Ovary (tissue), 9 donors: ENCODE data around the gene BHLHE23. TPM values are rescaled to one million over a fixed set of nuclear protein-coding genes. Genes with fewer than 3 reads are reported as not detected.

ENCODE experiments used
- DNase-seq, 5 donors: peaks; one replicate each; pipeline ENCODE4 v3.0.0-alpha.2; 2019 to 2020
- H3K27ac ChIP-seq, 2 donors: fragments of 200-600 bp; one replicate each; pipeline versions ENCODE4 v1.5.1 to v1.8.0; 2019 to 2022
- H3K27me3 ChIP-seq: fragments of 200-600 bp; one replicate; pipeline ENCODE4 v1.8.0; 2022
- H3K36me3 ChIP-seq: fragments of 200-600 bp; sonication (generic); one replicate; pipeline ENCODE4 v1.5.1; 2019
- H3K4me1 ChIP-seq: one replicate; pipeline ENCODE4 v1.8.1; 2013; ENCODE audit warnings: mild to moderate bottlenecking, moderate library complexity; ENCODE audit not compliant: insufficient read depth
- H3K4me3 ChIP-seq: fragments of 200-600 bp; sonication (generic); one replicate; pipeline ENCODE4 v1.5.1; 2017
- H3K9me3 ChIP-seq, 2 donors: fragments of 200-600 bp in 1 of 2; sonication (generic) in 1 of 2; one replicate each; pipeline versions ENCODE4 v1.5.1 to v1.8.1; 2013 to 2019; ENCODE audit warnings: mild to moderate bottlenecking in 1 of 2, moderate library complexity in 1 of 2
- EP300 ChIP-seq: sonication (generic); formaldehyde crosslinking; IDR thresholded peaks from one replicate; pipeline ENCODE4 v1.6.1; 2017; ENCODE audit warnings: antibody characterized with exemption
- POLR2A ChIP-seq: fragments of 450-650 bp; IDR thresholded peaks from one replicate; pipeline ENCODE4 v1.6.1; 2017; ENCODE audit warnings: antibody characterized with exemption, mild to moderate bottlenecking, moderate library complexity
- WGBS, 3 donors: extraction: QIAGEN DNeasy Blood & Tissue Kit in 1 of 3; methylation state at CpG; one replicate each; pipeline versions ENCODE4 v1.1.5 to v1.1.7; 2013 to 2017; 5-methylcytosine and 5-hydroxymethylcytosine counted together
- intact Hi-C, 4 donors: fragments of 100-400 bp; cut with DNase I; formaldehyde crosslinking; loops; one replicate each; pipeline versions ENCODE4 v1.11.0 to v1.15.1; 2022 to 2023
- polyA plus RNA-seq, 2 donors: library from polyadenylated mRNA; stranded (reverse); fragments of 200-250 nt in 1 of 2; fragments of 350-450 nt in 1 of 2; fragmentation: Illumina TruSeq in 1 of 2; extraction: RNeasy Lipid Tissue Mini Kit (QIAGEN cat#74804) in 1 of 2; gene quantifications; one replicate each; pipeline ENCODE4 v1.2.3, GENCODE V29; 2013 to 2014
- total RNA-seq, 7 donors: library from RNA; depleted of rRNA in 2 of 7; stranded (reverse); fragments of >200 nt in 2 of 7; fragmentation: NEBNext Ultra II Directional in 3 of 7; extraction: Animal tissue kit (Norgen Biotek cat#: 25700) in 3 of 7; gene quantifications; one replicate each; pipeline versions ENCODE4 v1.1.0 to v1.2.4, GENCODE V29; 2016 to 2023
- TF ChIP-seq, protein P1 (sequence below), 3 donors: fragments of 450-650 bp in 2 of 3; fragments of 200-600 bp in 1 of 3; IDR thresholded peaks; one replicate each; pipeline versions ENCODE4 v1.5.1 to v1.8.0; 2016 to 2022; ENCODE audit warnings: antibody characterized with exemption in 3 of 3, mild to moderate bottlenecking in 1 of 3
- donor health status: DM: no; HTN: no; CAD: no; lungs with moderate emphysema.
- donor health status: DM: no; HTN: no; CAD: no.
- donor health status: Bipolar disorder and iron deficiency.
- donor health status: DM: yes; HTN: yes; CAD: no.
- donor health status: DM: no; HTN: no; CAD: no.
- donor health status: DM: yes; HTN: yes; CAD: no.

BHLHE23 gene
- total and polyA plus RNA-seq, 9 donors = not detected

DNA sequence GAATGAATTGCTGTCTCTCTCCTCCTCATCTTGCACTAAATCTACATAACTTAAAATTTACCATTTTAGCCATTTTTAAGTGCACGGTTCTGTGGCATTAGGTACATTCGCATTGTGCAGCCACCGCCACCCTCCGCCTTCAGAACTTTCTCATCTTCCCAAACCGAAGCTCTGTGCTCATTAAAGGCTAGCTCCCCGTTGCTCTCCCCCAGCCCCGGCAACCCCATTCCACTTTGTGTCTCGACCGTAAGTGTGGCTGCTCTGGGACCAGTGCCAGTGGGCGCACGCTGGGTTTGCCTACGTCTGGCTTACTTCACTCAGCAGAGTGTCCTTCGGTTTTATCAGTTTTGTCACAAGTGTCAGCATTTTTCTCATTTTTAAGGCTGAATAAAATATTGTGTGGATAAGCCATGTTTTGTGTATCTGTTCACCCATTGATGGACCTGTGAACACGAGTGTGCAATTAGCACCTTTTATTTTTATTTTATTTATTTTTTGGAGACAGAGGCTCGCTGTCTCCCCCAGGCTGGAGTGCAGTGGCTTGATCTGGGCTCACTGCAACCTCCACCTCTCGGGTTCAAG lies 37.5 kb downstream of the BHLHE23 start:
- no peak for TF ChIP-seq POLR2A
- TF ChIP-seq, protein P1, sequence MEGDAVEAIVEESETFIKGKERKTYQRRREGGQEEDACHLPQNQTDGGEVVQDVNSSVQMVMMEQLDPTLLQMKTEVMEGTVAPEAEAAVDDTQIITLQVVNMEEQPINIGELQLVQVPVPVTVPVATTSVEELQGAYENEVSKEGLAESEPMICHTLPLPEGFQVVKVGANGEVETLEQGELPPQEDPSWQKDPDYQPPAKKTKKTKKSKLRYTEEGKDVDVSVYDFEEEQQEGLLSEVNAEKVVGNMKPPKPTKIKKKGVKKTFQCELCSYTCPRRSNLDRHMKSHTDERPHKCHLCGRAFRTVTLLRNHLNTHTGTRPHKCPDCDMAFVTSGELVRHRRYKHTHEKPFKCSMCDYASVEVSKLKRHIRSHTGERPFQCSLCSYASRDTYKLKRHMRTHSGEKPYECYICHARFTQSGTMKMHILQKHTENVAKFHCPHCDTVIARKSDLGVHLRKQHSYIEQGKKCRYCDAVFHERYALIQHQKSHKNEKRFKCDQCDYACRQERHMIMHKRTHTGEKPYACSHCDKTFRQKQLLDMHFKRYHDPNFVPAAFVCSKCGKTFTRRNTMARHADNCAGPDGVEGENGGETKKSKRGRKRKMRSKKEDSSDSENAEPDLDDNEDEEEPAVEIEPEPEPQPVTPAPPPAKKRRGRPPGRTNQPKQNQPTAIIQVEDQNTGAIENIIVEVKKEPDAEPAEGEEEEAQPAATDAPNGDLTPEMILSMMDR (IDR thresholded peaks at IDR 0.05) = no peak
- intact Hi-C loops = no loop called here
- WGBS, 3 donors = 27 to 42% (median 27%) methylated on average over 16 of the region's 16 CpGs

DNA sequence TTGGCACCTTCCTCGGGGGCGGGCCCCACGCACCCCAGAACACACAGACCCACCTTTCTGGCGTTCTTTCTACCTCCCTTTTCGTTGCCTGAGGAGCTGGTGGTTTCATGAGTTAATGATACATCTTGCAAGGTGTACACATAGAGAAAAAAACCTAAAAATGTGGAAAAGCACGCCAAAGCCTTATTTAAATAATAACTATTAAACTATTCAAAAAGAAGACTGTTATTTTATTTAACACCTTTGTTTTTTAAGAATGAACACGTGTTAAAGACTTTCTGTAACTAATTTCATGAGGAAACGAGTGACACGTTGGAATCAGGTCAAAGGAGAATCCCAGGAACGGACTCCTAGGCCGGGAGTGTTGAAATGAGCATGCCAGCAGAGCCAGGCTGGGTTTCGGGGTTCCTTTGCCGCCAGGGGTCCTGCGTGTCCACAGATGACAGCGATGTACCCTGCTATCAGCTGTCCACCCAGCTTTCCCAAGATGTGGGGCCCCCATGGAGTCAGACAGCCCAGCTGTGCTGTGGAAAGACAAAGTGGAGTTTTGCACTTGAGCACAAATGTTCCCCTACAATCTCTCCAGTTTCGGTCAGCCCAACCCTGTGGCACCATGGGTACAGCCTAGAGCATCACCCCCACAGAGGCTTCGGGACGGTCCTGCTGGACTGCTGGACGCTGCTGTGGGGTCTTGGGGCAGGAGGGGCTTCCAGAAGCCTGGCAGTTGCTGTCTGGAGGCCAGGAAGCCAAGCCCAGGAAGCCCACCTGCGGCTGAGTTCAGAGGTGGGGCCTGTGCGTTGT lies 38.2 kb downstream of the BHLHE23 start:
- intact Hi-C loops = no loop called here
- no peaks in the 10 kb centered on the region for H3K36me3 ChIP-seq
- peaks cover 5% of the 10 kb centered on the region for H3K4me1 ChIP-seq
- no peaks in the 10 kb centered on the region for H3K9me3 ChIP-seq
- DNase-seq = no peak
- H3K4me3 ChIP-seq = no peak overlapping the region
- H3K27me3 ChIP-seq = no peaks in the 10 kb centered on the region
- H3K27ac ChIP-seq = no peak overlapping the region
- TF ChIP-seq POLR2A (no peak), EP300 (no peak)
- TF ChIP-seq, protein P1 (IDR thresholded peaks at IDR 0.05) = no peak
- WGBS, 3 donors = 61 to 70% (median 64%) methylated on average over 21 of the region's 21 CpGs

More for the DNA sequence above, 37.5 kb downstream of the BHLHE23 start:
- peaks cover 5% of the 10 kb centered on the region for H3K4me1 ChIP-seq
- no peaks in the 10 kb centered on the region for H3K27me3 ChIP-seq
- no peaks in the 10 kb centered on the region for H3K36me3 ChIP-seq
- H3K9me3 ChIP-seq = no peaks in the 10 kb centered on the region
- H3K27ac ChIP-seq = no peak overlapping the region
- no peak overlapping the region for H3K4me3 ChIP-seq
- DNase-seq = no peak

DNA sequence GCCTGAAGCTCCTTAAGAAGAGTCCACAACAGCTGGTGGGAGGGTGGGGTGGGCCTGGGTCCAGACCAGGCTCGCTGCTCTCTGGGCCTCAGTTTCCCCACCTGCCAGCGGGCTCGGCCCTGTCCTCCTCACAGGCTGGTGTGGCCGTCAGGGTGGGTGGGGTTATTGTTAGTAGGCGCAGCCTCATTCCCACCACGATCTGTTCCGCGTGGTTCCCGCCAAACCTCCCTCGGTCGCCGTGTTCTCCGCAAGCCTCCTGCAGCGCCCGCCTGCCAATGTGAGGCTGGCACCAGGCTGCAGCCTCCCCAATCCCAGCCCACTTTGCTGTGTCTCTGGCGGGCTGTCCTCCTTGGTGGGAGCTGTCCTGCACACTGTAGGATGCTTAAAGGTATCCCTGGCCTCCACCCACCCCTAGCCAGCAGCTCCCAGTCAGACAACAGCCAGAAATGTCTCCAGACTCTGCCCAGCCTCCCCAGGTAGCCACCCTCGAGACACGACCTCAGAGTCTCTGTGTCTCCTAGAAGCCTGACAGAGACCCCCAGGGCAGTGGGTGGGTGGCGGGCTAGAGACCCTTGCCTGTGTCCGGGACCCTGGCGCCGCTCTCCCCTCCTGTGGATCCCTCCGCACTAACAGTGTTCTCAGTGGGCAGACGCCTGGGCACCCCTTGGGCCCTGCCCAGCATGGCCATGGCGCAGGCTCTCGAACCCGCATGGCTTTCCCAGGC lies 39.0 kb downstream of the BHLHE23 start:
- Histone ChIP-seq H3K27me3 (no peaks in the 10 kb centered on the region), H3K4me1 (peaks cover 3% of the 10 kb centered on the region), H3K4me3 (no peak overlapping the region), H3K36me3 (no peaks in the 10 kb centered on the region), H3K9me3 (no peaks in the 10 kb centered on the region), H3K27ac (no peak overlapping the region)
- TF ChIP-seq, protein P1 (IDR thresholded peaks at IDR 0.05) = no peak
- TF ChIP-seq POLR2A (no peak), EP300 (no peak)
- intact Hi-C loops = no loop called here
- DNase-seq = no peak
- 86 to 90% (median 89%) methylated on average over 27 of the region's 27 CpGs for WGBS, 3 donors

DNA sequence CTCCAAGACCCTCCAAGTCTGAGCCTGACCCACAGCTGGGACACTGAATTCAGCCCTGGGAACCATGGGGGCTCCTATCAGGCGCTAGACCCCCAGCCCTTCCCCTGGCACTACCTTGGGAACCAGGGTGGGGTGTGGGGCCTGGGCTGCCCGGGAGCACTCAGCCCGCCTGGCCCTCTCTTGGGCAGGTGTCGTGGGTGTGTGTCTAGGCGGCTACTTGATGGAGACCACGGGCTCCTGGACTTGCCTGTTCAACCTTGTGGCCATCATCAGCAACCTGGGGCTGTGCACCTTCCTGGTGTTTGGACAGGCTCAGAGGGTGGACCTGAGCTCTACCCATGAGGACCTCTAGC lies 39.6 kb downstream of the BHLHE23 start:
- intact Hi-C loops = no loop called here
- WGBS, 3 donors = 94 to 96% (median 94%) methylated on average over 6 of the region's 6 CpGs
- Histone ChIP-seq H3K27ac (no peak overlapping the region), H3K4me3 (no peak overlapping the region), H3K36me3 (no peaks in the 10 kb centered on the region), H3K9me3 (no peaks in the 10 kb centered on the region), H3K27me3 (no peaks in the 10 kb centered on the region), H3K4me1 (no peaks in the 10 kb centered on the region)
- DNase-seq = no peak
- no peak for TF ChIP-seq EP300
- no peak for TF ChIP-seq POLR2A
- TF ChIP-seq, protein P1 (IDR thresholded peaks at IDR 0.05) = no peak
